ENCODE measurements around the gene MYOT.

GRCh38 chr5:137880313-137880712 lies 12.7 kb downstream of the MYOT start:
- no peak for TF ChIP-seq CTCF (conservative IDR thresholded peaks at IDR 0.05; ENCODE audit: low read depth, low read length)
- no peak for TF ChIP-seq EZH2 (IDR thresholded peaks at IDR 0.05; ENCODE audit: borderline replicate concordance, low read depth, low read length, poor library complexity, severe bottlenecking)
